ENCODE results near the gene NTN3. TPM values are rescaled to one million over a fixed set of nuclear protein-coding genes. Genes with fewer than 3 reads are reported as not detected.

The NTN3 gene
- total RNA-seq, 1 experiment from 2014 or later: 0.87 TPM

GRCh38 chr16:2460391-2460713, 10.7 kb upstream of the NTN3 start:
- POLR2A ChIA-PET (ENCODE audit: unreplicated experiment): interaction anchor here (0.8 kb wide), 1 partner anchor 22 kb away, joined by 6 read pairs; no protein-coding TSS in a partner anchor
- H3K79me2 ChIP-seq (ENCODE audit: low read depth): peaks cover 7% of the 10 kb centered on the region
- H3K9me3 ChIP-seq (ENCODE audit: insufficient read depth, low read depth): no peaks in the 10 kb centered on the region
- BruUV-seq (replicated peaks): no TSS peak
- peak overlapping the region; percentile 94 for H3K4me2 ChIP-seq
- H4K20me1 ChIP-seq (ENCODE audit: insufficient read depth): 0 out of 2 replicates have a peak, but pooled peaks cover 4% of the 10 kb centered on the region
- TF ChIP-seq EZH2 (IDR thresholded peaks at IDR 0.05; ENCODE audit: low read depth) (no peak), CTCF (conservative IDR thresholded peaks at IDR 0.05) (no peak)
- H3K4me1 ChIP-seq (replicated peaks; ENCODE audit: insufficient read depth): peaks cover 19% of the 10 kb centered on the region
- H3K27me3 ChIP-seq (ENCODE audit: insufficient read depth, low read depth): no peaks in the 10 kb centered on the region
- H3K27ac ChIP-seq: no peak overlapping the region
- H3F3A ChIP-seq (ENCODE audit: insufficient read depth, low read depth): peaks cover 38% of the 10 kb centered on the region
- no peaks in the 10 kb centered on the region for H3K9me2 ChIP-seq (ENCODE audit: insufficient read depth)
- peak overlapping the region; percentile 61 for H3K4me3 ChIP-seq
- no peaks in the 10 kb centered on the region for H3K36me3 ChIP-seq (ENCODE audit: low read depth)
- no peak for DNase-seq
- intact Hi-C loops (cut with micrococcal nuclease; ENCODE audit: unreplicated experiment): no loop called here
- peak overlapping the region; percentile 80; the same call in 1 of the 2 replicates for H2AFZ ChIP-seq
- CTCF ChIA-PET: interaction anchor here (0.5 kb wide), 1 partner anchor 43 kb away, joined by 3 read pairs; no protein-coding TSS in a partner anchor

- Histone ChIP-seq H3K27me3 (ENCODE audit: insufficient read depth, low read depth) (no peaks in the 10 kb centered on the region), H3K4me2 (peak overlapping the region; percentile 94), H2AFZ (no peak overlapping the region), H3K9me3 (ENCODE audit: insufficient read depth, low read depth) (no peaks in the 10 kb centered on the region), H3K79me2 (ENCODE audit: low read depth) (peaks cover 7% of the 10 kb centered on the region), H4K20me1 (ENCODE audit: insufficient read depth) (0 out of 2 replicates have a peak, but pooled peaks cover 4% of the 10 kb centered on the region), H3F3A (ENCODE audit: insufficient read depth, low read depth) (peaks cover 38% of the 10 kb centered on the region), H3K36me3 (ENCODE audit: low read depth) (no peaks in the 10 kb centered on the region), H3K9me2 (ENCODE audit: insufficient read depth) (no peaks in the 10 kb centered on the region), H3K4me3 (peak overlapping the region; percentile 61; the same call in 1 of the 2 replicates), H3K4me1 (replicated peaks; ENCODE audit: insufficient read depth) (peaks cover 19% of the 10 kb centered on the region), H3K27ac (no peak overlapping the region)
- no TSS peak for BruUV-seq (replicated peaks)
- no peak for TF ChIP-seq EZH2 (IDR thresholded peaks at IDR 0.05; ENCODE audit: low read depth)
- TF ChIP-seq CTCF (conservative IDR thresholded peaks at IDR 0.05): no peak
- POLR2A ChIA-PET (ENCODE audit: unreplicated experiment): no interaction called here
- DNase-seq: no peak
- intact Hi-C loops (cut with micrococcal nuclease; ENCODE audit: unreplicated experiment): no loop called here
- CTCF ChIA-PET: interaction anchor here (0.5 kb wide), 1 partner anchor 43 kb away, joined by 3 read pairs; no protein-coding TSS in a partner anchor
These were observed 10.2 kb upstream of the NTN3 start for GRCh38 chr16:2460916-2461315.

GRCh38 chr16:2462031-2462866, 8.8 kb upstream of the NTN3 start:
- intact Hi-C loops (cut with micrococcal nuclease; ENCODE audit: unreplicated experiment): no loop called here
- no TSS peak for BruUV-seq (replicated peaks)
- 0 out of 2 replicates have a peak, but pooled peaks cover 4% of the 10 kb centered on the region for H4K20me1 ChIP-seq (ENCODE audit: insufficient read depth)
- ChIA-PET CTCF (no interaction called here), POLR2A (ENCODE audit: unreplicated experiment) (interaction anchor here (0.7 kb wide), 1 partner anchor 481 kb away, joined by 6 read pairs; the partner anchor contains the start of gene NOXO1)
- no peaks in the 10 kb centered on the region for H3K9me3 ChIP-seq (ENCODE audit: insufficient read depth, low read depth)
- H3K79me2 ChIP-seq (ENCODE audit: low read depth): peaks cover 7% of the 10 kb centered on the region
- no peaks in the 10 kb centered on the region for H3K36me3 ChIP-seq (ENCODE audit: low read depth)
- DNase-seq: no peak
- no peak overlapping the region for H2AFZ ChIP-seq
- H3K9me2 ChIP-seq (ENCODE audit: insufficient read depth): no peaks in the 10 kb centered on the region
- H3K4me2 ChIP-seq: no peak overlapping the region
- H3K27me3 ChIP-seq (ENCODE audit: insufficient read depth, low read depth): no peaks in the 10 kb centered on the region
- H3K27ac ChIP-seq: no peak overlapping the region
- TF ChIP-seq CTCF (conservative IDR thresholded peaks at IDR 0.05): no peak
- no peak for TF ChIP-seq EZH2 (IDR thresholded peaks at IDR 0.05; ENCODE audit: low read depth)
- peaks cover 19% of the 10 kb centered on the region for H3K4me1 ChIP-seq (replicated peaks; ENCODE audit: insufficient read depth)
- H3F3A ChIP-seq (ENCODE audit: insufficient read depth, low read depth): peaks cover 39% of the 10 kb centered on the region
- H3K4me3 ChIP-seq: no peak overlapping the region
